ENCODE results near the gene SNRPD1. TPM values are rescaled to one million over a fixed set of nuclear protein-coding genes. Genes with fewer than 3 reads are reported as not detected.
"Not testable (repeated sequence)": the region's sequence is repeated elsewhere in the genome, so short reads cannot be mapped to it uniquely, and the experiment has no call there.

The SNRPD1 gene
- total and polyA plus RNA-seq, 4 donors: 3.3 to 44.8 (median 8.2) TPM

- Histone ChIP-seq H3K27me3 (ENCODE audit: control insufficient read depth in 4 of 4, insufficient read depth in 4 of 4, low read length in 3 of 4) (no peaks in the 10 kb centered on the region), H3K27ac (ENCODE audit: low read depth in 1 of 2, low read length in 2 of 2) (no peak overlapping the region), H3K36me3 (ENCODE audit: control insufficient read depth in 4 of 4, insufficient read depth in 3 of 4, low read depth in 1 of 4, low read length in 3 of 4) (peaks cover 0 to 5% (median 0%) of the 10 kb centered on the region in 4 donors), H3K9me3 (ENCODE audit: control insufficient read depth in 4 of 4, low read length in 3 of 4) (no peaks in the 10 kb centered on the region), H3K9ac (ENCODE audit: low read depth in 1 of 2, low read length in 2 of 2) (no peak overlapping the region), H3K4me3 (ENCODE audit: low read depth in 1 of 3, low read length in 3 of 3) (no peak overlapping the region), H3K4me1 (ENCODE audit: control insufficient read depth in 4 of 4, insufficient read depth in 4 of 4, low read length in 3 of 4) (peaks cover 0 to 4% (median 0%) of the 10 kb centered on the region in 4 donors)
- no peak for DNase-seq (ENCODE audit: low spot score)
- TF ChIP-seq GABPA (IDR thresholded peaks at IDR 0.05 in 1 of 2, conservative IDR thresholded peaks at IDR 0.05 in 1 of 2): no peak
- no peak for TF ChIP-seq RXRA (IDR thresholded peaks at IDR 0.05)
- TF ChIP-seq RAD21 (IDR thresholded peaks at IDR 0.05): no peak
- TF ChIP-seq SP1 (IDR thresholded peaks at IDR 0.05): no peak
- TF ChIP-seq EGR1 (IDR thresholded peaks at IDR 0.05; ENCODE audit: low read depth in 2 of 2): no peak
- TF ChIP-seq REST (IDR thresholded peaks at IDR 0.05): no peak
- TF ChIP-seq HNF4G (IDR thresholded peaks at IDR 0.05): no peak
- no peak for TF ChIP-seq CTCF (IDR thresholded peaks at IDR 0.05; ENCODE audit: low read depth, low read length, missing input control)
- TF ChIP-seq HNF4A (conservative IDR thresholded peaks at IDR 0.05): no peak
- TF ChIP-seq JUND (IDR thresholded peaks at IDR 0.05): no peak
- TF ChIP-seq ZBTB33 (IDR thresholded peaks at IDR 0.05): no peak
- TF ChIP-seq NR2F2 (IDR thresholded peaks at IDR 0.05): no peak
- no peak for TF ChIP-seq TAF1 (conservative IDR thresholded peaks at IDR 0.05)
- TF ChIP-seq FOXA2 (IDR thresholded peaks at IDR 0.05): no peak
- TF ChIP-seq YY1 (IDR thresholded peaks at IDR 0.05): no peak
- TF ChIP-seq ATF3 (IDR thresholded peaks at IDR 0.05): no peak
- TF ChIP-seq FOXA1 (IDR thresholded peaks at IDR 0.05): no peak
- no peak for TF ChIP-seq MAX (IDR thresholded peaks at IDR 0.05)
- WGBS: 79% methylated on average over 3 of the region's 3 CpGs
These were observed 60.6 kb downstream of the SNRPD1 start for GRCh38 chr18:21672521-21673267.

GRCh38 chr18:21675354-21675753 is 63.2 kb downstream of the SNRPD1 start:
- 91% methylated on average over 8 of the region's 8 CpGs for WGBS
- H3K36me3 ChIP-seq (ENCODE audit: control insufficient read depth in 4 of 4, insufficient read depth in 3 of 4, low read depth in 1 of 4, low read length in 3 of 4); H3K4me1 ChIP-seq (ENCODE audit: control insufficient read depth in 4 of 4, insufficient read depth in 4 of 4, low read length in 3 of 4); H3K4me3 ChIP-seq (ENCODE audit: low read depth in 1 of 3, low read length in 3 of 3); DNase-seq (ENCODE audit: low spot score); H3K9me3 ChIP-seq (ENCODE audit: control insufficient read depth in 4 of 4, low read length in 3 of 4); H3K27me3 ChIP-seq (ENCODE audit: control insufficient read depth in 4 of 4, insufficient read depth in 4 of 4, low read length in 3 of 4); H3K9ac ChIP-seq (ENCODE audit: low read depth in 1 of 2, low read length in 2 of 2); H3K27ac ChIP-seq (ENCODE audit: low read depth in 1 of 2, low read length in 2 of 2): not testable (repeated sequence)

All from liver (tissue), 9 donors.